ENCODE data around the gene BTNL9. TPM values are rescaled to one million over a fixed set of nuclear protein-coding genes. Genes with fewer than 3 reads are reported as not detected.

BTNL9 gene
- total RNA-seq (2022; extraction: Qiagen RNA extraction; ENCODE audit: low read depth): 0.64 to 1.5 TPM (median 1.1 TPM) in 5 replicates

DNA sequence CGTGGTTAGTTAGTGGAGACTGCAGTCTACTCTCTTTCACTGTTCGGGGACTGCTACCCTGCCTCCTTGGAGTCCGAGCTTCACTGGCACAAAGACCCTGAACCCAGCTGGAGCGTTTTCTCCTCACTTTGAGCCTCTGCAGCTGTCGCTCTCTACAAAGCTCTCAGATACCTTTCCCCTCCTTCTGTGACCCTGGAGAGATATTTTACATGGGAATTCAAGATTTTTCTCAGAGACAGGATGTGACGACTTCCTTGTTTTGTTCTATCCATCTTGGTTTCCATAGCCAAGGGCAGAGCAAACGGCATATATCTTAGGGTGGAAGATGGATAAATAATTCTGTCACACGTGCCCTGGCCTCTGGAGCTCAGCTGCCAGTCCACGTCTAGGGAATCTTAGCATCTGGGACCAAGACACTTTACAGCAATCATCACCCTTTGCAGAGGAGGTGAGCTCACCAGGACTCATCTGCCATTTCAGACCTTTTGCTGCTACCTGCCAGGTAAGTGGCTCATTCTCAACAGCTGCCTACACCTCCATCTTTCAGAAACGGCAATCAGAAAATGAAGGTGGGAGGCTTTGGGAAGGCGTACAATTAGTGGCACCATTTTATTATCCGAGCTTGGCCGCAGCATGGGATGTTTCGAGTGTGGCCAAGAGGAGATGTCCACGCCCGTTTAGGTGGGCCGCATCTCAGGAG lies at the start of gene BTNL9:
Gene BTNL9, plus strand, starts transcription at position 336 of the 700 bp plus-strand sequence. CDS start 5,224 bp downstream, outside the sequence.

Other genes starting within 250 kb of the BTNL9 start
- 67.6 to 87.7 TPM (median 82.2 TPM) in 5 replicates for gene MGAT1, start 237.5 kb upstream of the BTNL9 start, total RNA-seq (2022; extraction: Qiagen RNA extraction; ENCODE audit: low read depth)
- 8.7 to 10.4 TPM (median 9.4 TPM) in 5 replicates for gene ZFP62, start 179.0 kb upstream of the BTNL9 start, total RNA-seq (2022; extraction: Qiagen RNA extraction; ENCODE audit: low read depth)
- not detected in 5 replicates for gene BTNL8, start 141.1 kb upstream of the BTNL9 start, total RNA-seq (2022; extraction: Qiagen RNA extraction; ENCODE audit: low read depth)
- not detected in 5 replicates for gene BTNL3, start 51.4 kb upstream of the BTNL9 start, total RNA-seq (2022; extraction: Qiagen RNA extraction; ENCODE audit: low read depth)
- not detected in 5 replicates for gene OR2V1, start 90.9 kb downstream of the BTNL9 start, total RNA-seq (2022; extraction: Qiagen RNA extraction; ENCODE audit: low read depth)
- gene OR2V2, start 107.3 kb downstream of the BTNL9 start, total RNA-seq (2022; extraction: Qiagen RNA extraction; ENCODE audit: low read depth): not detected in 5 replicates
- 27.2 to 44.1 TPM (median 42.4 TPM) in 5 replicates for gene TRIM7, start 164.9 kb downstream of the BTNL9 start, total RNA-seq (2022; extraction: Qiagen RNA extraction; ENCODE audit: low read depth)
- 18.4 to 28.7 TPM (median 27.4 TPM) in 5 replicates for gene TRIM41, start 183.0 kb downstream of the BTNL9 start, total RNA-seq (2022; extraction: Qiagen RNA extraction; ENCODE audit: low read depth)
- gene RACK1, start 203.6 kb downstream of the BTNL9 start, total RNA-seq (2022; extraction: Qiagen RNA extraction; ENCODE audit: low read depth): 3,218 to 3,641 TPM (median 3,428 TPM) in 5 replicates
- gene TRIM52, start 220.9 kb downstream of the BTNL9 start, total RNA-seq (2022; extraction: Qiagen RNA extraction; ENCODE audit: low read depth): 6.0 to 8.3 TPM (median 6.6 TPM) in 5 replicates